NCI-H1048 (cell line): ENCODE results near the gene PARD6G.

Experiments used
- DNase-seq: peaks from one replicate; lab custom pipeline; 2025; lab: John Stamatoyannopoulos, UW

PARD6G gene

DNA sequence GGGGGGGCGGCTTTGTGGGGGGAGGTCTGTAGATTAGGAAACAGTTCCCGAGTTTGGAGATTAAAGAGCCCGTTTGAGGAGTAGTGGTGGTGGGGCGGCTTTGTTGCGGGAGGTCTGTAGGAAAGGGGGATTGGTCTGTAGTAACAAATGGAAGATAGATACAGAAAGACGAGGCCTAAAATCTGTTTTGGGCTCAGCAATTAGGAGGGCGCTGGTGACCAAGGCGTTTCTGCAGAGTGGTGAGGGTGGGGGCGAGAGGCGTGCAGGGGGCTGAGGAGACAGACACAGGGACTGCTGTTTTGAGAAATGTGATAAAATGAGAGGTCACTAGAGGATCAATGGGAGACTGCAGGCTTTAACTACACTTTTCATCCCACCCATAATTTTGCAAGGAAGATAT is 139.9 kb downstream of the PARD6G start:
- DNase-seq: no peak
